Measurements from ENCODE around the gene IFT43. TPM values are rescaled to one million over a fixed set of nuclear protein-coding genes. Genes with fewer than 3 reads are reported as not detected.
"Not testable (repeated sequence)": the region's sequence is repeated elsewhere in the genome, so short reads cannot be mapped to it uniquely, and the experiment has no call there.

The IFT43 gene
- total RNA-seq, 1 experiment from 2014 or later: 24.2 TPM

DNA sequence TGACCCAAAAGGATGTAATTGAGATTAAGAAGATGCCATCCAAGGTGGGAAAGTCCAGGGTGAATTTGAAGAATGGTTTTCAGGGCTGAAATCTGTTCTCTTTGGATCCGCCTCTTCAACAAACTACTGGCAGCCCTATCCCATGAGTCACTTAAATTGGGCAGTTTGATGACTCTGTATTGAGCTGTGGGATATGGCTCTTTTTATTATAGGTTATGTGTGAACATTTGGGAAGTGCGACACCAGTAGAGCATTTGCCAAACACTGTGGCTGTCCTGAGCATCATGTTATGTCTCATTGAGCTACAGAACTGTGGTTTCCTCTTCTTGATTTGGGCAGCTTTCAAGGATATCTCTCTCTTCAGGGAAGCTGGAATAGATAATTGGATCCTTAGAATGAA is 22.3 kb downstream of the IFT43 start:
- RAD21 ChIA-PET (ENCODE audit: low non-redundant PET in 1 of 2, low total read pairs in 2 of 2, uncharacterized antibody in 2 of 2, unreplicated experiment in 2 of 2): no interaction called here
- no peak overlapping the region for H3K27ac ChIP-seq (ENCODE audit: low read depth, low read length)
- H3K36me3 ChIP-seq (ENCODE audit: control insufficient read depth in 1 of 2, insufficient read depth in 2 of 2, low read length in 2 of 2): peaks cover 8 to 12% of the 10 kb centered on the region in 2 experiments; a peak in 3 of 4 replicates
- H4K20me1 ChIP-seq (ENCODE audit: insufficient read depth): no peaks in the 10 kb centered on the region
- no peaks in the 10 kb centered on the region for H3K9me2 ChIP-seq (ENCODE audit: insufficient read depth)
- H3K4me1 ChIP-seq (ENCODE audit: control insufficient read depth in 1 of 2, insufficient read depth in 2 of 2, low read length in 2 of 2): no peaks in the 10 kb centered on the region
- intact Hi-C loops (cut with micrococcal nuclease): no loop called here
- no peaks in the 10 kb centered on the region for H3K79me2 ChIP-seq (ENCODE audit: insufficient read depth, low read length)
- no peak overlapping the region for H3K4me3 ChIP-seq (replicated peaks in 1 of 2; ENCODE audit: low read depth in 1 of 2, low read length in 2 of 2)
- DNase-seq (ENCODE audit: low read depth, low spot score) (no peak), ATAC-seq (no peak)
- H3K9ac ChIP-seq (ENCODE audit: low read length): no peak overlapping the region
- TF ChIP-seq RAD21 (IDR thresholded peaks at IDR 0.05; ENCODE audit: low read depth) (no peak), ZBTB33 (IDR thresholded peaks at IDR 0.05; ENCODE audit: extremely low read depth, insufficient replicate concordance, low read length) (no peak), ZFX (IDR thresholded peaks at IDR 0.05) (no peak), FOSL1 (IDR thresholded peaks at IDR 0.05; ENCODE audit: low read depth) (no peak), EGR1 (IDR thresholded peaks at IDR 0.05; ENCODE audit: low read depth) (no peak), SP1 (IDR thresholded peaks at IDR 0.05; ENCODE audit: low read depth) (no peak), EZH2phosphoT487 (IDR thresholded peaks at IDR 0.05; ENCODE audit: borderline replicate concordance) (no peak), MAX (IDR thresholded peaks at IDR 0.05) (no peak), POLR2A (IDR thresholded peaks at IDR 0.05; ENCODE audit: borderline replicate concordance, extremely low read depth, insufficient read depth, insufficient read length) (no peak), TCF7L2 (IDR thresholded peaks at IDR 0.05; ENCODE audit: borderline replicate concordance, extremely low read depth, insufficient read depth, insufficient read length) (no peak), CEBPB (IDR thresholded peaks at IDR 0.05; ENCODE audit: low read depth) (no peak), ZNF274 (IDR thresholded peaks at IDR 0.05; ENCODE audit: low read depth, low read length) (no peak), SRF (IDR thresholded peaks at IDR 0.05; ENCODE audit: low read depth) (no peak)
- TF ChIP-seq, protein P1, sequence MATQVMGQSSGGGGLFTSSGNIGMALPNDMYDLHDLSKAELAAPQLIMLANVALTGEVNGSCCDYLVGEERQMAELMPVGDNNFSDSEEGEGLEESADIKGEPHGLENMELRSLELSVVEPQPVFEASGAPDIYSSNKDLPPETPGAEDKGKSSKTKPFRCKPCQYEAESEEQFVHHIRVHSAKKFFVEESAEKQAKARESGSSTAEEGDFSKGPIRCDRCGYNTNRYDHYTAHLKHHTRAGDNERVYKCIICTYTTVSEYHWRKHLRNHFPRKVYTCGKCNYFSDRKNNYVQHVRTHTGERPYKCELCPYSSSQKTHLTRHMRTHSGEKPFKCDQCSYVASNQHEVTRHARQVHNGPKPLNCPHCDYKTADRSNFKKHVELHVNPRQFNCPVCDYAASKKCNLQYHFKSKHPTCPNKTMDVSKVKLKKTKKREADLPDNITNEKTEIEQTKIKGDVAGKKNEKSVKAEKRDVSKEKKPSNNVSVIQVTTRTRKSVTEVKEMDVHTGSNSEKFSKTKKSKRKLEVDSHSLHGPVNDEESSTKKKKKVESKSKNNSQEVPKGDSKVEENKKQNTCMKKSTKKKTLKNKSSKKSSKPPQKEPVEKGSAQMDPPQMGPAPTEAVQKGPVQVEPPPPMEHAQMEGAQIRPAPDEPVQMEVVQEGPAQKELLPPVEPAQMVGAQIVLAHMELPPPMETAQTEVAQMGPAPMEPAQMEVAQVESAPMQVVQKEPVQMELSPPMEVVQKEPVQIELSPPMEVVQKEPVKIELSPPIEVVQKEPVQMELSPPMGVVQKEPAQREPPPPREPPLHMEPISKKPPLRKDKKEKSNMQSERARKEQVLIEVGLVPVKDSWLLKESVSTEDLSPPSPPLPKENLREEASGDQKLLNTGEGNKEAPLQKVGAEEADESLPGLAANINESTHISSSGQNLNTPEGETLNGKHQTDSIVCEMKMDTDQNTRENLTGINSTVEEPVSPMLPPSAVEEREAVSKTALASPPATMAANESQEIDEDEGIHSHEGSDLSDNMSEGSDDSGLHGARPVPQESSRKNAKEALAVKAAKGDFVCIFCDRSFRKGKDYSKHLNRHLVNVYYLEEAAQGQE (IDR thresholded peaks at IDR 0.05; ENCODE audit: low read depth): no peak
- BruUV-seq (replicated peaks): no TSS peak
- H3K9me3 ChIP-seq (ENCODE audit: control insufficient read depth in 1 of 2, insufficient read depth in 1 of 2, low read depth in 1 of 2, low read length in 2 of 2): peaks cover 0 to 7% of the 10 kb centered on the region in 2 experiments; a peak in 1 of 4 replicates
- H2AFZ ChIP-seq (ENCODE audit: low read depth, low read length, poor library complexity, severe bottlenecking): no peak overlapping the region
- no peak overlapping the region for H3K4me2 ChIP-seq (ENCODE audit: low read length)
- CTCF ChIA-PET: no interaction called here
- POLR2A ChIA-PET: no interaction called here
- no peaks in the 10 kb centered on the region for H3K27me3 ChIP-seq (ENCODE audit: insufficient read depth, low read length)

DNA sequence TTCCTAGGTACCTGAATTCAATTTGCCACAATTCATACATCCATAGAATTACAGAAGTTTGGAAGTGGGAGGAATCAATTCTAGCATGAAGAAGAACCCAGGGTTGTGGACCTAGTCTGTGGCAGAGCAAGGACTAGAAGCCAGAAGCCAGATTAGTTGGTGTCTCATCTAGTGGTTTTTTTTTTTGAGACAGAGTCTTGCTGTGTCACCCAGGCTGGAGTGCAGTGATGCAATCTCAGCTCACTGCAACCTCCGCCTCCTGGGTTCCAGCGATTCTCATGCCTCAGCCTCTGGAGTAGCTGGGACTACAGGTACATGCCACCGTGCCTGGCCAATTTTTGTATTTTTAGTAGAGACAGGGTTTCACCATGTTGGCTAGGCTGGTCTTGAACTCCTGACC is 24.1 kb downstream of the IFT43 start:
- H3K4me1 ChIP-seq (ENCODE audit: control insufficient read depth in 1 of 2, insufficient read depth in 2 of 2, low read length in 2 of 2); ATAC-seq; H3K9me2 ChIP-seq (ENCODE audit: insufficient read depth); DNase-seq (ENCODE audit: low read depth, low spot score); H3K9me3 ChIP-seq (ENCODE audit: control insufficient read depth in 1 of 2, insufficient read depth in 1 of 2, low read depth in 1 of 2, low read length in 2 of 2); RAD21 ChIA-PET (ENCODE audit: low non-redundant PET in 1 of 2, low total read pairs in 2 of 2, uncharacterized antibody in 2 of 2, unreplicated experiment in 2 of 2); H3K36me3 ChIP-seq (ENCODE audit: control insufficient read depth in 1 of 2, insufficient read depth in 2 of 2, low read length in 2 of 2); intact Hi-C loops (cut with micrococcal nuclease); POLR2A ChIA-PET; H3K27me3 ChIP-seq (ENCODE audit: insufficient read depth, low read length); H3K4me3 ChIP-seq (replicated peaks in 1 of 2; ENCODE audit: low read depth in 1 of 2, low read length in 2 of 2); H3K9ac ChIP-seq (ENCODE audit: low read length); BruUV-seq (replicated peaks); H2AFZ ChIP-seq (ENCODE audit: low read depth, low read length, poor library complexity, severe bottlenecking); H3K79me2 ChIP-seq (ENCODE audit: insufficient read depth, low read length); H3K27ac ChIP-seq (ENCODE audit: low read depth, low read length); H4K20me1 ChIP-seq (ENCODE audit: insufficient read depth); CTCF ChIA-PET; H3K4me2 ChIP-seq (ENCODE audit: low read length): not testable (repeated sequence)

Measured in HCT116 (cell line).